ENCODE results near the gene TFPT. TPM values are rescaled to one million over a fixed set of nuclear protein-coding genes. Genes with fewer than 3 reads are reported as not detected.
A peak's percentile ranks its signal among the peaks of the same experiment; 100 is the strongest.

TFPT gene
- total RNA-seq, 3 donors from 2014 or later: 9.8 to 18.2 (median 15.3) TPM

GRCh38 chr19:54125713-54126112, 10.3 kb upstream of the TFPT start:
- H3K4me3 ChIP-seq: no peak overlapping the region
- ATAC-seq (no peak), DNase-seq (no peak)
- no peak for TF ChIP-seq CTCF (IDR thresholded peaks at IDR 0.05)
- no peaks in the 10 kb centered on the region for H3K4me1 ChIP-seq (ENCODE audit: low read depth)
- intact Hi-C loops (cut with DNase I, micrococcal nuclease): no loop called here
- no peaks in the 10 kb centered on the region for H3K9me3 ChIP-seq
- H3K36me3 ChIP-seq (ENCODE audit: low read depth): peaks cover 8% of the 10 kb centered on the region

GRCh38 chr19:54124393-54124792, 8.9 kb upstream of the TFPT start:
- H3K4me3 ChIP-seq: no peak overlapping the region
- no peak for ATAC-seq
- H3K9me3 ChIP-seq: no peaks in the 10 kb centered on the region
- H3K36me3 ChIP-seq (ENCODE audit: low read depth): peaks cover 8% of the 10 kb centered on the region
- intact Hi-C loops (cut with DNase I, micrococcal nuclease): no loop called here
- no peak for DNase-seq
- no peak for TF ChIP-seq CTCF (IDR thresholded peaks at IDR 0.05)
- H3K4me1 ChIP-seq (ENCODE audit: low read depth): no peaks in the 10 kb centered on the region

DNA sequence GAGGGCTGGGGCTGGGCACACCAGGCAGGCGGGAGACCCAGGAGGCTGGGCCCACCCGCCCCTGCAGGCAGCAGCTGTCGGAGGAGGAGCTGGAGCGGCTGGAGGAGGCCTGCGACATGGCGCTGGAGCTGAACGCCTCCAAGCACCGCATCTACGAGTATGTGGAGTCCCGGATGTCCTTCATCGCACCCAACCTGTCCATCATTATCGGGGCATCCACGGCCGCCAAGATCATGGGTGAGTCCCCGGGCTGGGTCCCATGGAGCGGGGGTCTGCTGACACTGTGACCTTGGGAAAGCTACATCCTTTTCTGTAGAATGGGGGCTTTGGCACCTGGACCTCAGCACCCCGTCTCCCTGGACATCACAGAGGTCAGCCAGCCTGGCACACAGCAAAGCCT, 8.2 kb upstream of the TFPT start:
- intact Hi-C loops (cut with DNase I, micrococcal nuclease): no loop called here
- TF ChIP-seq CTCF (IDR thresholded peaks at IDR 0.05): no peak
- no peak overlapping the region for H3K4me3 ChIP-seq
- H3K36me3 ChIP-seq (ENCODE audit: low read depth): peaks cover 8% of the 10 kb centered on the region
- no peak for ATAC-seq
- no peaks in the 10 kb centered on the region for H3K9me3 ChIP-seq
- DNase-seq: no peak
- H3K4me1 ChIP-seq (ENCODE audit: low read depth): no peaks in the 10 kb centered on the region

DNA sequence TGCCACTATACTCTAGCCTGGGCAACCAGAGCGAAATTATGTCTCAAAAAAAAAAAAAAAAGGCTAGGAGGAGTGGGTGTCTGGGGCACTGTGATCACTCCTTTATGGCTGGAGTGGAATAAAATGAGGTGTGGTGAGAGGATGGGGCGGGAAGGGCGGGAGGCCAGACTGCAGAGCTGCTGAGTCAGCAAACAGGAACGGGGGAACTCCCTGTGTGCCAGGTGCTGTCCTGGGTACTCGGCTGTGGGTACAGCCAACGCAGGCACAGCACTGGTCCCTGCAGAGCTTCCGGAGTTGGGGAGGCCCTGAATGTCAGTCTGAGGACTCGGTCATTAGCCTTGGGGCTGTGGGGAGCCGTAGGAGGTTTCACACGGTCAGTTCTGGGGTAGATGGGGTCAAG, 5.8 kb upstream of the TFPT start:
- H3K4me1 ChIP-seq (ENCODE audit: low read depth): peaks cover 8% of the 10 kb centered on the region
- DNase-seq: peak in 1 of 3 donors; percentile 64
- intact Hi-C loops (cut with DNase I, micrococcal nuclease): no loop called here
- peaks cover 8% of the 10 kb centered on the region for H3K36me3 ChIP-seq (ENCODE audit: low read depth)
- H3K9me3 ChIP-seq: no peaks in the 10 kb centered on the region
- H3K4me3 ChIP-seq: no peak overlapping the region
- no peak for TF ChIP-seq CTCF (IDR thresholded peaks at IDR 0.05)
- ATAC-seq: peak; percentile 67

DNA sequence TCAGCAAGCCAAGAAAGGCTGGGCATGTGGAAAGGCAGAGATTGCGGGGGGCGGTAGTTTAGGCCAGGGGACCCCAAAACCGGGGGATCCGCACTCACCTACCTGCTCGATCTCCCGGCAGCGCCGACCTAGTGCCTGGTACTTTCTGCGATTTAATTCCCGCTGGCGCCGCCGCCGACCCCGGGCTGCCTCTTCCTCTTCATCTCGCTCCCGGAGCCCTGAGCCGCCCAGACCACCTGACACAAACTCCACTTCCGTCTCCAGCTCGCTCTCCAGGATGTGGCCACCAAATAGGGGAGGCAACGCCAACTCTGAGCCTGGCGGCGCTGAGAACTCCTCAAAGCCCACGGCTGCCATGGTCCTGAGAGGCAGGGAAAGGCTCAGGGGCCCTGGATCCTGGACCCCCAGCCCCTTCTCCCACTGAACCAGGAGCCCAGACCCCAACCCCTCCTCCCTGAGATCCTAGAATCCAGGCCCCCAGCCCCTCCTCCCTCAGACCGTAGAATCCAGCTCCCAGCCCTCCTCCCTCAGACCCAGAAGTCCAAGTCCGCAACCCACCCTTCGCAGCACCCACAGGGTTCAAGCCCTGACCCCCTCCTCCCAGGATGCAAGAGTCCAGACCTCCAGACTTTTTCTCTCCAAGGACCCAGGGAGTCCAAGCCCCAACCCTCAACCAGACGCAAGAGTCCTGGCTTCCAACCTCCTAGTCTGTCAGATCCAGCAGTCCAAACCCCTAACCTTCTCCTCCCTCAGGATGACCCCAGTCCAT, 933 bp downstream of the TFPT start:
- ATAC-seq: peak; percentile 45
- H3K36me3 ChIP-seq (ENCODE audit: low read depth): no peaks in the 10 kb centered on the region
- peaks cover 15% of the 10 kb centered on the region for H3K4me1 ChIP-seq (ENCODE audit: low read depth)
- H3K4me3 ChIP-seq: peak overlapping the region; percentile 56
- DNase-seq: peak; percentile 43 to 81 (median 49)
- no peak for TF ChIP-seq CTCF (IDR thresholded peaks at IDR 0.05)
- H3K9me3 ChIP-seq: no peaks in the 10 kb centered on the region
- intact Hi-C loops (cut with DNase I, micrococcal nuclease): no loop called here
